K562 (cell line): ENCODE results near the gene PLCL1. TPM values are rescaled to one million over a fixed set of nuclear protein-coding genes. Genes with fewer than 3 reads are reported as not detected.

ENCODE experiments used
- C11orf30 ChIP-seq: fragments of 450-650 bp; IDR thresholded peaks from 2 replicates; pipeline ENCODE4 v1.6.1; 2016; ENCODE audit warnings: low read depth, mild to moderate bottlenecking
- E2F8 ChIP-seq: fragments of 450-650 bp; IDR thresholded peaks from 2 replicates; pipeline ENCODE4 v1.7.1; 2018; ENCODE audit warnings: mild to moderate bottlenecking, low read depth; ENCODE audit not compliant: partially characterized antibody
- PTBP1 ChIP-seq: fragments of 200-400 bp; formaldehyde crosslinking; IDR thresholded peaks from 2 replicates; pipeline ENCODE4 v1.6.1; 2017; ENCODE audit warnings: low read depth, low read length
- RFX1 ChIP-seq: fragments of 450-650 bp; IDR thresholded peaks from 2 replicates; pipeline ENCODE4 v1.6.1; 2016; ENCODE audit warnings: mild to moderate bottlenecking, moderate library complexity
- ZHX1 ChIP-seq: fragments of 150-350 bp; conservative IDR thresholded peaks from 2 replicates; pipeline ENCODE4 v1.6.1; 2014; ENCODE audit warnings: low read length
- ZNF12 ChIP-seq: sonication (generic); formaldehyde crosslinking; IDR thresholded peaks from 2 replicates; pipeline ENCODE4 v1.4.0; 2020; ENCODE audit warnings: mild to moderate bottlenecking, missing genetic modification reagents
- polyA plus RNA-seq, 8 experiments: library from polyadenylated mRNA; depleted of rRNA in 4 of 8; stranded (reverse) in 5 of 8; unstranded in 3 of 8; fragments of >200 nt; fragmentation: Nextera tagmentation in 2 of 8; fragmentation: Illumina TruSeq in 1 of 8; extraction: Ambion mirVana in 2 of 8; extraction: Trizol in 1 of 8; gene quantifications; 2 replicates each; pipeline versions ENCODE4 v1.2.1 to v1.2.3, GENCODE V29; 2011 to 2014; ENCODE audit warnings: inconsistent platforms in 1 of 8, missing spikeins in 1 of 8
- total RNA-seq, 7 experiments: library from RNA; depleted of rRNA in 6 of 7; stranded (reverse); fragments of >200 nt in 6 of 7; fragmentation: Illumina TruSeq in 2 of 7; extraction: Trizol in 2 of 7; gene quantifications; 2 replicates each; pipeline versions ENCODE4 v1.2.1 to v1.2.3, GENCODE V29; 2011 to 2021; ENCODE audit warnings: low replicate concordance in 1 of 7

PLCL1 gene
- total and polyA plus RNA-seq, 9 of the 15 experiments (the other 6 are each of a cell fraction or from before 2014, with no cell fraction given) = 2.0 to 17.7 (median 8.6) TPM

- TF ChIP-seq E2F8 (no peak), ZHX1 (no peak), ZNF12 (CRISPR knock-in tag) (no peak), C11orf30 (no peak), PTBP1 (no peak), RFX1 (no peak)
Measured at GRCh38 chr2:197795277-197795676, 9.1 kb upstream of the PLCL1 start (continued).
